Measurements from ENCODE around the gene BRD4.

DNA sequence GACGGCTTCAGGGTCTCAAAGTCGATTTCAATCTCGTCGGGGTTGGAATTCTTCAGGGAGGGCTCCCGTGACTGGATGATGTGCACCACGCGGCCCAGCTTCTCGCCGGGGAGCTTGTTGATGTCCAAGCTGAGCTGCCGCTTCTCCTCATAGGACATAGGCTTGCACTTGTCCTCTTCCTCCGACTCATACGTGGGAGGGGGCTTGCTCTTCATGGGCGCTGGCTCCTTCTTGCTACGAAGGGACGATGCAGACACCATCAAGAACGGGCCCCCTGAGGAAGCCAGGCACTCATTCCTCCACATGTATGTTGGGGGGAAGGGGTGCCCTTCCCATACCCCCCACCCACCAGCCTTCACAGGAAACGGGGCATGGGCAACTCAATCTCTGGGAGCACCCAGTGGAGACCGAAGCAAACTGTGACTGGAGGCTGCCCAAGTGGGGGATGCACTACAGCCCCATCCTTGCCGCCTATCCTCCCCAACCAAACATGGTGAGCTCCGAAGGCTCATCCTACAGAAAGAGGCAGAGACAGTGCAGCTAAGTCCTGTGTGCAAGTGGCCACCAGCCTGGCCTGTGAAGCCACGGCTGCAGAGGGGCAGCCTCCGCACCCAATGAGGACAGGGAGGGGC, 76.9 kb downstream of the BRD4 start:
- no peak for TF ChIP-seq SP5 (CRISPR knock-in tag; IDR thresholded peaks at IDR 0.05; ENCODE audit: borderline replicate concordance, low read depth)
- TF ChIP-seq, protein P1, sequence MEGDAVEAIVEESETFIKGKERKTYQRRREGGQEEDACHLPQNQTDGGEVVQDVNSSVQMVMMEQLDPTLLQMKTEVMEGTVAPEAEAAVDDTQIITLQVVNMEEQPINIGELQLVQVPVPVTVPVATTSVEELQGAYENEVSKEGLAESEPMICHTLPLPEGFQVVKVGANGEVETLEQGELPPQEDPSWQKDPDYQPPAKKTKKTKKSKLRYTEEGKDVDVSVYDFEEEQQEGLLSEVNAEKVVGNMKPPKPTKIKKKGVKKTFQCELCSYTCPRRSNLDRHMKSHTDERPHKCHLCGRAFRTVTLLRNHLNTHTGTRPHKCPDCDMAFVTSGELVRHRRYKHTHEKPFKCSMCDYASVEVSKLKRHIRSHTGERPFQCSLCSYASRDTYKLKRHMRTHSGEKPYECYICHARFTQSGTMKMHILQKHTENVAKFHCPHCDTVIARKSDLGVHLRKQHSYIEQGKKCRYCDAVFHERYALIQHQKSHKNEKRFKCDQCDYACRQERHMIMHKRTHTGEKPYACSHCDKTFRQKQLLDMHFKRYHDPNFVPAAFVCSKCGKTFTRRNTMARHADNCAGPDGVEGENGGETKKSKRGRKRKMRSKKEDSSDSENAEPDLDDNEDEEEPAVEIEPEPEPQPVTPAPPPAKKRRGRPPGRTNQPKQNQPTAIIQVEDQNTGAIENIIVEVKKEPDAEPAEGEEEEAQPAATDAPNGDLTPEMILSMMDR (CRISPR knock-in tag; IDR thresholded peaks at IDR 0.05): no peak
- no peak for TF ChIP-seq ZNF225 (CRISPR knock-in tag; IDR thresholded peaks at IDR 0.05)
- TF ChIP-seq RERE (CRISPR knock-in tag; IDR thresholded peaks at IDR 0.05; ENCODE audit: low read depth): no peak
- no peak for TF ChIP-seq CEBPB (IDR thresholded peaks at IDR 0.05; ENCODE audit: borderline replicate concordance, low read depth, low read length)
